Epithelial cell of esophagus (primary cell): ENCODE data around the gene FTHL17.

Experiments used
- DNase-seq: peaks from one replicate; pipeline ENCODE4 v3.0.0; 2010; ENCODE audit warnings: low read depth
- H3K4me3 ChIP-seq: 2 replicates; pipeline ENCODE4 v1.5.1; 2011; ENCODE audit warnings: mild to moderate bottlenecking, low read length, control low read depth
- CTCF ChIP-seq: IDR thresholded peaks from 2 replicates; pipeline ENCODE4 v1.5.1; 2011; ENCODE audit warnings: low read depth, mild to moderate bottlenecking, low read length, control low read depth, inconsistent platforms; ENCODE audit not compliant: insufficient read depth; ENCODE audit errors: missing control alignments

The FTHL17 gene

GRCh38 chrX:31071725-31072124 is at the start of gene FTHL17:
Gene FTHL17, minus strand, starts transcription at chrX:31072041. Its CDS starts 88 bp downstream, at chrX:31071953.
- DNase-seq = no peak

GRCh38 chrX:31117266-31117665 is 45.4 kb upstream of the FTHL17 start:
- no peak overlapping the region for H3K4me3 ChIP-seq
- DNase-seq = no peak
- TF ChIP-seq CTCF = no peak

More at GRCh38 chrX:31071725-31072124, at the start of gene FTHL17:
- TF ChIP-seq CTCF = no peak
- no peak within 1 kb of the TSS for H3K4me3 ChIP-seq

GRCh38 chrX:31115398-31115797 is 43.6 kb upstream of the FTHL17 start:
- H3K4me3 ChIP-seq = no peak overlapping the region
- no peak for DNase-seq
- TF ChIP-seq CTCF = no peak

GRCh38 chrX:31114858-31115257 is 43.0 kb upstream of the FTHL17 start:
- DNase-seq = no peak
- H3K4me3 ChIP-seq = no peak overlapping the region
- TF ChIP-seq CTCF = no peak

GRCh38 chrX:31112226-31112999 is 40.6 kb upstream of the FTHL17 start:
- no peak overlapping the region for H3K4me3 ChIP-seq
- DNase-seq = peak; percentile 4
- TF ChIP-seq CTCF = no peak

GRCh38 chrX:31110657-31111056 is 38.8 kb upstream of the FTHL17 start:
- TF ChIP-seq CTCF = no peak
- no peak for DNase-seq
- no peak overlapping the region for H3K4me3 ChIP-seq
